Stimulated activated CD8-positive, alpha-beta memory T cell treated with anti-CD3 and anti-CD28 coated beads, Interleukin-7, amount 100 ng/mL, for 48 hours (primary cell): ENCODE data around the gene UBE2E1.

Experiments
- DNase-seq, 2 donors: peaks; one replicate each; pipeline ENCODE4 v3.0.0-alpha.2; 2020; ENCODE audit warnings: low read depth in 1 of 2; ENCODE audit errors: extremely low read depth in 1 of 2

The UBE2E1 gene

GRCh38 chr3:23817508-23818223, 11.9 kb downstream of the UBE2E1 start:
- DNase-seq, result no peak

- no peak for DNase-seq
Observed at GRCh38 chr3:23819599-23820360, 14.0 kb downstream of the UBE2E1 start.

- no peak for DNase-seq
Observed at GRCh38 chr3:23820888-23821287, 15.1 kb downstream of the UBE2E1 start.

DNA sequence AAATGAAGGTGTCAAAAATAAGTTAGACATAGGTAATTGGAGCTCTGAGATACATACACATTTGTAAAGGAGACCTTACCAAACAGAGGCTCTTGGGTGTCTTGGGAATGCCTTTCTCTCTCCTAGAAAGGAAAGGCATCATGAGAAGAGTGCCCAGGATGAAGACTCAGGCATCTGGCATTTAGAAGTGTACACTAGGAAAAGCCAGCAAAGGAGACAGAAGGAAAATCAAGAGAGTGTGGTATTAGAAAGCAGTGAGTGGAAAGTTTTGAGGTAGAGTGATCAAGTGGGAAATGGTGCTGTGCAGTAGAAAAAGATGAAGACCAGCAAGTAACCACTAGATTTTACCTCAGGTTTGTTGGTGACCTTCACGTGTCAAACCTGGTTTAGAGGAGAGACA, 16.1 kb downstream of the UBE2E1 start:
- no peak for DNase-seq

- no peak for DNase-seq
Observed at GRCh38 chr3:23822559-23822958, 16.8 kb downstream of the UBE2E1 start.

DNA sequence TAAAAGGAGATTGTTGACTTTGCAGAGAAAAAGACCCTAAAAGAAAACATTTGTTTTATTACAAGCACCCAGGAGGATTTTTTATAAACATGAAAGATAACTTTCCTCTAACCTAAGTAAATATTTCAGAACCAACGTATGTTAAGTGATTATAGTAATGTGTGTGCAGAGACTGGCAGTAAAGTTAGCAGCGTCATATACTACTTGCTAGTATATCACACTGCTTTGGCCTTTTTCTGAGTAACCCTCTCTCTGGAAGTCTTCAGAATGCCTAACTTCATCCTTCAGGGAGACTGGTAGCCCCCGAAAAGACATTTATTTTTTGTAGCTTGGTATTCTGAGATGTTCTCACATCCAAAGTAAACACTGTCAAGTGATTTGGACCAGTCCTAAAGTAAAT, 17.9 kb downstream of the UBE2E1 start:
- no peak for DNase-seq

- no peak for DNase-seq
Observed at GRCh38 chr3:23824699-23825444, 19.1 kb downstream of the UBE2E1 start.

DNA sequence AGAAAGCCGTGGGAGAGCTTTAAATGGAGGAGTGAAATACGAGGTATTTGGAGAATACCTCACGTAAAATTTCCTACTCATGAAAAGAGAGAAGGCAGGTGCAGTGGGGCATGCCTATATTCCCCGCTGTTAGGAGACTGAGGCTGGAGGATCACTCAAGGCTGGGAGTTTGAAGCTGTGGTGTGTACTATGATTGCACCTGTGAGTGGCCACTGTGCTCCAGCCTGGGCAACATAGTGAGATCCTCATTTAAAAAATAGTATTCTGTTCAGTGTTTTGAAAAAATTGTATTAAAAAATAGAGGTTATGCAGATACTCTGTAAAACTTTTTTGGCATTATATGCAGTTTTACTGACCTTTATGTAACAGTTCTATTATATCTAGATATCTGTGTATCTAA, 20.0 kb downstream of the UBE2E1 start:
- no peak for DNase-seq

DNA sequence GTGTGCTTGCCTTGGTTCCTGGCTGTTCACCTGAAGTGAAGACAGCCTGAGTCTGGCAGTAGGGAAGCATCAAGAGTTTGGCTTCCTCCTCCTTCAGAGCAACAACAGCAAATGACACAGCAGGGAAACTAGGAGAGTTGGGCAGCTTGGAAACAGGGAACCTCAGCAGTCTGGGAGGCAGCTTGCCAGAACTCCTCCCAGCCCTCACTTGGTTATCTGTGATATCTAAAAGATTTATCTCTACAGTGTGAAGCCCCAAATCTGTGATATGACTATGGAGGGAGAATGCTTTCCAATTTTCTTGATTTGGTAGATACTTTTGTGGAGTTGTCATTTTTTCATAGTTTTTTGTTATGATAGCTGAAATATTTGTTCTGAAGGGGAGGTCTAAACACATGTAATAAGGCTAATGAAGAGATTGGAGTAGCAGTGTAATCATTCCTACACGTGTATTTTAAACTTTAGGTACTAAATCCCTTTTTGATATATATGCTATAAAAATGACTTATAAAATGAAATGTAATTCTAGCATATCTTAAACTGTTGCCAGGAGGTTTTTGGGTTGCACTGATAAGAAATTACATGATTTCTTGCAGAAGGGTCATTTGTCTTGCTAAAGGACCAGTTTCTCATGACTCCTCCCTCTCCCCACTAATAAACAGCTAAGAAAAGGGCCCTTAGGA, 20.8 kb downstream of the UBE2E1 start:
- no peak for DNase-seq

GRCh38 chr3:23829242-23829934, 23.6 kb downstream of the UBE2E1 start:
- no peak for DNase-seq

DNA sequence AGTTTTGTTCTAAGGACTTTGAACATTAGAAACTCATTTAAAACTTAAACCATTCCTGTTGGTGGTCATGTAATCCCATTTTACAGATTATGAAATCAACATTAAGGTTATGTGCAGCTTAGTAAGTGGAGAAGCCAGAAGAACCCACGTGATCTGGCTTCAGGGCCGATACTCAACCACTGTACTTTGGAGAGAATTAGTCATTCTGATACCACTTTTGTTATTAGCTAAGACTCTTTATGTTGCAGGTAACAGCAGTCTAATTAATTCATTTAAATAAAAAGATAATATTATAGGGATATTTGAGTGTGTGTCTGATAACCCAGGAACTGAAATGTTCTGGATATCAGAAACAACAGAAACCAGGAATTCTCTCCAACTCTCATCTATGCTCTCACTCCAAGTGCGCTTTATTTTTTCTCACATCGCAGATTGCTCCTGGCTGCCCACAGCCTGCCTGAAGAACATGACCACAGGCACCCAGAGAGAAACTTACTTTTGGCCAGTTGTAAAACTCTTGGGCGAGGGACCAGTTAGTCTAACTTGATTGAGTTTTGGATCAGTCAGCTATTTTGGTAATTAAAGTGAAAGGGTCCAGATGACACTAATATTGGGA, 25.2 kb downstream of the UBE2E1 start:
- no peak for DNase-seq

DNA sequence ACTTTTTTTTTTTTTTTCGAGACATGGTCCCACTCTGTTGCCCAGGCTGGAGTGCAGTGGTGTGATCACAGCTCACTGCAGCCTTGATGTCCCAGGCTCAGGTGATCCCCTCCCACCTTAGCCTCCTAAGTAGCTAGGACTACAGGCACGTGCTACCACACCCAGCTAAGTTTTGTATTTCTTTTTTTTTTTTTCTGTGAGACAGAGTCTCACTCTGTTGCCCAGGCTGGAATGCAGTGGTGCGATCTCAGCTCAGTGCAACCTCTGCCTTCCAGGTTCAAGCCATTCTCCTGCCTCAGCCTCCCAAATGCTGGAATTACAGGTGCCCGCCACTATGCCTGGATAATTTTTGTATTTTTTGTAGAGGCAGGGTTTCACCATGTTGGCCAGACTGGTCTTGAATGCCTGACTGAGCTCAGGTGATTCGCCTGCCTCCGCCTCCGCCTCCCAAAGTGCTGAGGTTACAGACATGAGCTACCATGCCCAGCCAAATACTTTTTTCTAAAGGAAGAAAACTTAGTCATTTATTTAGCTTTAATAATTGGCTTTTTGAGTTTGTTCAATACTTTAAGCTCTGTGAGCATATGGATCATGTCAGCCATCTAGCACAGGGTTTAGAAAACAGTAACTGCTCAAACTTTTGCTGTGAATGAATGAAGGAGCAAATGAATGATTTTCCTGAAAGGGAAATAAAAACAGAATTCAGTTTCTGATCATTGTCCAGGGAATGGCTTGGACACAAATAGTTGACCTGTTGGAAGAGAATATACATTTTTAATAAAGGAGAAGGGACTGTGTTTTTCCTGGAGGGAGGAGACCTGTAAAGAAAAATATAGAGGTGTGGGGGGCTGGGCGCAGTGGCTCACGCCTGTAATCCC, 26.0 kb downstream of the UBE2E1 start:
- no peak for DNase-seq

- DNase-seq, result no peak
Observed at GRCh38 chr3:23832523-23832922, 26.8 kb downstream of the UBE2E1 start.

DNA sequence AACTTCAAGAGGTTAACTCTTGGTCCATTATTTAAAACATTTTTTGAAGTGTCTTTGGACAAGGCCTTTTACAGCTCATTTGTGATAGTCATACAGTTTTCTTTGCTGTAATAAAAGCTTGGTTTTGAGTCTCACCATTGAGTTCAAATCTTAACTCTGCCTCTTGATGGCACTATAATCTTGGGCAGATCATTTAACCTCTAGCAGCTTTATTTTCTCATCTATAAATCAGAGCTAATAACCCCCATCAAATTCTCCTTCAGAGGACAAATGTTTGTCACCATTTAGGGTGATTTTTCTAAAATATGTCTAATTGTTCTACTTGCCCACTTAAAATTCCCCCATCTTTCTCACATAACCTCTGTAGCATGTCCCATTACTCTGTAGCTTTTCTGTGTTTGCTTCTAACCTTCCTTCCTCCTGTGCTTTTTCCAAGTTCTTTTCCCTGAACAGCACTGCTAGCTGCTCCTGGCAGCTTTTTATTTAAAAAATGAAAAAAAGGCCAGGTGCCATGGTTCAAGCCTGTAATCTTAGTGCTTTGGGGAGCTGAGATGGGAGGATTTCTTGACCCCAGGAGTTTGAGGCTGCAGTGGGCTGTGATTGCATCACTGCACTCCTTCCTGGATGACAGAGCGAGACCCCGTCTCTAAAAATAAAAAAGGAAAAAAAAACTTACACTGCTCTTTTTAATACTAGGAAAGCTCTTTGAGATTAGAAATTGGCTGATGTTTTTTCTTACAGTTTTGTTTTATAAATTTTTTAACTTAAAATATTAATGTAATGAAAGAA, 28.5 kb downstream of the UBE2E1 start:
- DNase-seq, result no peak

DNA sequence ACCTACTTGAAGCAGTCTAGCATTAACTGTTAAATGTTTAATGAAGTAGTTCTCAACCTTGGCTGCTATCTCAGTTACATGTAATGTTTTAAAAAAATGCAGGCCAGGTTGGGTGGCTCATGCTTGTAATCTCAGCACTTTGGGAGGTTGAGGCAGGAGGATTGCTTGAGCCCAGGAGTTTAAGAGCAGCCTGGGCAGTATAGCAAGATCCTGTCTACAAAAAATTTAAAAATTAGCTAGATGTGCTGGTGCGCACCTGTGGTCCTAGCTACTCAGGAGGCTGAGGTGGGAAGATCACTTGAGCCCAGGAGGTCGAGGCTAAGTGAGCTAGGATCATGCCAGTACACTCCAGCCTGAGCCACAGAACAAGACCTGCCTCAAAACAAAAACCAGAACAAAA, 29.3 kb downstream of the UBE2E1 start:
- DNase-seq, result no peak

- no peak for DNase-seq
Observed at GRCh38 chr3:23835802-23836201, 30.0 kb downstream of the UBE2E1 start.

GRCh38 chr3:23836536-23837230, 30.9 kb downstream of the UBE2E1 start:
- no peak for DNase-seq

DNA sequence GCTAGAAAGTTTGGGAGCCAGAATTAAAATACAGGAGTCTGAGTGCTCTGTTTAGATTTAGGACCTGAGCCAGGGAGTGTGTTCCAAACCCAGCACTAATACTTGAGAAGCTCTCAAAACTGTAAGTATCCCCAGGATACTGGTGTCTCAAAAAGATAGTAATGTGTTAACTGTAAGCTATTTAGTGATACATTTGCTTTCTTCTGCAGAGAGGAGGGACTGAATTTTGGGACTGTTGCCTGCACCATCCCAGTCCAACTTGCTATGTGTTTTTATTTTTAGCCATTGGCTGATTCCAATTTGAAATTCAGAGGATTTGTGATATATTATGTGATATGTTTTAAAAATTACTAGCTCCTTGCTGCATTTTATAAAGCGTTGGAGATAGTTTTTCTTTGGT, 31.5 kb downstream of the UBE2E1 start:
- no peak for DNase-seq
